SK-N-SH (cell line): ENCODE measurements around the gene PNRC2. TPM values are rescaled to one million over a fixed set of nuclear protein-coding genes. Genes with fewer than 3 reads are reported as not detected.
"Not testable (repeated sequence)": the region's sequence is repeated elsewhere in the genome, so short reads cannot be mapped to it uniquely, and the experiment has no call there.

Experiments
- CTCF ChIA-PET: fragments of 300-600, 350-600 bp; formaldehyde crosslinking; extraction: SDS; loops from one replicate; lab custom pipeline; 2021; lab: Yijun Ruan, JAX
- POLR2A ChIA-PET: fragments of 350-600 bp; sonication (Branson Sonifier 250); formaldehyde crosslinking; extraction: SDS; loops from one replicate; lab custom pipeline; 2020; ENCODE audit warnings: antibody characterized with exemption, inconsistent platforms; lab: Yijun Ruan, JAX
- DNase-seq: peaks from one replicate; pipeline ENCODE4 v3.0.0; 2012
- H2AFZ ChIP-seq: fragments of 200-600 bp; sonication (generic); 2 replicates; pipeline ENCODE4 v1.8.1; 2016; ENCODE audit warnings: antibody characterized with exemption, mild to moderate bottlenecking, low read depth
- H3F3A ChIP-seq: fragments of 200-600 bp; sonication (generic); replicated peaks from 2 replicates; pipeline ENCODE3; 2016; ENCODE audit warnings: antibody characterized with exemption, mild to moderate bottlenecking; ENCODE audit not compliant: insufficient read depth
- H3K27ac ChIP-seq, 2 experiments: fragments of 200-500 bp in 1 of 2; fragments of 200-600 bp in 1 of 2; sonication (Bioruptor generic) in 1 of 2; sonication (generic), shearing (Covaris generic) in 1 of 2; 2 replicates each; pipeline versions ENCODE4 v1.5.1 to v1.6.1; 2014 to 2016; ENCODE audit warnings: low read depth in 2 of 2, inconsistent platforms in 1 of 2, low read length in 1 of 2, mild to moderate bottlenecking in 1 of 2, mixed read lengths in 1 of 2
- H3K27me3 ChIP-seq: fragments of 200-600 bp; sonication (generic), shearing (Covaris generic); 2 replicates; pipeline ENCODE4 v1.6.1; 2016; ENCODE audit warnings: mixed run types; ENCODE audit not compliant: insufficient read depth
- H3K36me3 ChIP-seq, 2 experiments: fragments of 200-500 bp in 1 of 2; fragments of 200-600 bp in 1 of 2; sonication (Bioruptor generic) in 1 of 2; sonication (generic) in 1 of 2; replicated peaks in 1 of 2; 2 replicates each; pipeline versions ENCODE3 to v1.5.1; 2014 to 2016; ENCODE audit warnings: low read length in 1 of 2, mild to moderate bottlenecking in 1 of 2; ENCODE audit not compliant: insufficient read depth in 2 of 2, control insufficient read depth in 1 of 2
- H3K4me1 ChIP-seq, 2 experiments: fragments of 200-500 bp in 1 of 2; fragments of 200-600 bp in 1 of 2; sonication (Bioruptor generic) in 1 of 2; sonication (generic), shearing (Covaris generic) in 1 of 2; 2 replicates each; pipeline versions ENCODE4 v1.5.1 to v1.6.1; 2014 to 2016; ENCODE audit warnings: low read depth in 1 of 2, low read length in 1 of 2, mixed run types in 1 of 2; ENCODE audit not compliant: insufficient read depth in 2 of 2, control insufficient read depth in 1 of 2
- H3K4me2 ChIP-seq: fragments of 200-600 bp; sonication (generic), shearing (Covaris generic); 2 replicates; pipeline ENCODE4 v1.6.1; 2017; ENCODE audit warnings: mixed run types
- H3K4me3 ChIP-seq, 2 experiments: fragments of 200-500 bp in 1 of 2; fragments of 200-600 bp in 1 of 2; sonication (Bioruptor generic) in 1 of 2; sonication (generic), shearing (Covaris generic) in 1 of 2; 2 replicates each; pipeline versions ENCODE4 v1.5.1 to v1.8.1; 2014 to 2016; ENCODE audit warnings: low read depth in 2 of 2, inconsistent platforms in 1 of 2, low read length in 1 of 2, mild to moderate bottlenecking in 1 of 2, mixed read lengths in 1 of 2, moderate library complexity in 1 of 2
- H3K79me2 ChIP-seq: fragments of 200-600 bp; sonication (generic); 2 replicates; pipeline ENCODE4 v1.8.1; 2017; ENCODE audit warnings: mild to moderate bottlenecking; ENCODE audit not compliant: insufficient read depth
- H3K9ac ChIP-seq: fragments of 200-600 bp; sonication (generic); 2 replicates; pipeline ENCODE4 v1.6.1; 2017; ENCODE audit warnings: mixed run types
- H3K9me2 ChIP-seq: fragments of 200-600 bp; sonication (generic); 2 replicates; pipeline ENCODE4 v1.6.1; 2017; ENCODE audit warnings: mixed run types
- H3K9me3 ChIP-seq: fragments of 200-600 bp; sonication (generic); 2 replicates; pipeline ENCODE4 v1.6.1; 2017; ENCODE audit warnings: mixed run types, mild to moderate bottlenecking, moderate library complexity
- H4K20me1 ChIP-seq: fragments of 200-600 bp; sonication (generic); 2 replicates; pipeline ENCODE4 v1.6.1; 2017; ENCODE audit warnings: mild to moderate bottlenecking, mixed run types; ENCODE audit not compliant: insufficient read depth
- CHD2 ChIP-seq: fragments of 150-350 bp; IDR thresholded peaks from 2 replicates; pipeline ENCODE4 v1.6.1; 2018; ENCODE audit warnings: low read length; ENCODE audit not compliant: partially characterized antibody
- EP300 ChIP-seq, 2 experiments: IDR thresholded peaks; 2 replicates each; pipeline versions ENCODE4 v1.4.0 to v1.6.1; 2012; ENCODE audit warnings: borderline replicate concordance in 1 of 2, low read depth in 1 of 2, low read length in 1 of 2
- EZH2phosphoT487 ChIP-seq: fragments of 200-600 bp; sonication (generic); IDR thresholded peaks from 2 replicates; pipeline ENCODE4 v1.6.1; 2017; ENCODE audit warnings: low read depth, mixed run types, mild to moderate bottlenecking, antibody characterized with exemption, moderate library complexity, borderline replicate concordance
- GABPA ChIP-seq: IDR thresholded peaks from 2 replicates; pipeline ENCODE4 v1.4.0; 2012; ENCODE audit warnings: low read depth, mild to moderate bottlenecking
- GATA2 ChIP-seq: sonication (generic); formaldehyde crosslinking; IDR thresholded peaks from 2 replicates; pipeline ENCODE4 v1.5.0; 2020; ENCODE audit warnings: mild to moderate bottlenecking, missing genetic modification reagents
- JUND ChIP-seq: IDR thresholded peaks from 2 replicates; pipeline ENCODE4 v1.4.0; 2012
- MAX ChIP-seq: IDR thresholded peaks from 2 replicates; pipeline ENCODE4 v1.4.0; 2012; ENCODE audit warnings: low read depth
- NFIC ChIP-seq: IDR thresholded peaks from 2 replicates; pipeline ENCODE4 v1.4.0; 2012; ENCODE audit warnings: borderline replicate concordance
- NRF1 ChIP-seq: IDR thresholded peaks from 2 replicates; pipeline ENCODE4 v1.6.1; 2012; ENCODE audit warnings: low read depth, mild to moderate bottlenecking, low read length
- PBX3 ChIP-seq: IDR thresholded peaks from 2 replicates; pipeline ENCODE4; 2012
- POLR2AphosphoS5 ChIP-seq: IDR thresholded peaks from 2 replicates; pipeline ENCODE4 v1.6.1; 2012; ENCODE audit warnings: low read depth, low read length
- RCOR1 ChIP-seq: fragments of 150-350 bp; IDR thresholded peaks from 2 replicates; pipeline ENCODE4 v1.6.1; 2017; ENCODE audit warnings: antibody characterized with exemption, low read length
- REST ChIP-seq: IDR thresholded peaks from 2 replicates; pipeline ENCODE4 v1.6.1; 2012; ENCODE audit warnings: mild to moderate bottlenecking, low read depth, low read length, moderate library complexity
- RXRA ChIP-seq: IDR thresholded peaks from 2 replicates; pipeline ENCODE4 v1.4.0; 2012; ENCODE audit warnings: low read depth, mild to moderate bottlenecking, borderline replicate concordance
- TAF1 ChIP-seq: IDR thresholded peaks from 2 replicates; pipeline ENCODE4 v1.6.1; 2012; ENCODE audit warnings: low read depth, mild to moderate bottlenecking, low read length, moderate library complexity, borderline replicate concordance
- TCF12 ChIP-seq: IDR thresholded peaks from 2 replicates; pipeline ENCODE4 v1.4.0; 2012
- ZBTB33 ChIP-seq: IDR thresholded peaks from 2 replicates; pipeline ENCODE4 v1.4.0; 2012; ENCODE audit warnings: low read depth, borderline replicate concordance
- WGBS: methylation state at CpG from one replicate; pipeline ENCODE4 v1.1.6; 2017; ENCODE audit warnings: low lambda C conversion rate; 5-methylcytosine and 5-hydroxymethylcytosine counted together
- polyA plus RNA-seq, 3 experiments: library from polyadenylated mRNA; depleted of rRNA; stranded (reverse); fragments of >200 nt; gene quantifications; 2 replicates each; pipeline ENCODE4 v1.2.3, GENCODE V29; 2012

The PNRC2 gene
- polyA plus RNA-seq, 1 of the 3 experiments (the other 2 are of a cell fraction), result 43.8 TPM

- Histone ChIP-seq H3K4me3 (no peak overlapping the region), H3K9ac (no peak overlapping the region), H3K9me2 (no peaks in the 10 kb centered on the region), H3F3A (peaks cover 11% of the 10 kb centered on the region), H3K36me3 (no peaks in the 10 kb centered on the region), H3K9me3 (no peaks in the 10 kb centered on the region), H3K27me3 (no peaks in the 10 kb centered on the region), H3K4me2 (peak overlapping the region; percentile 19), H3K79me2 (peaks cover 5% of the 10 kb centered on the region), H2AFZ (peak overlapping the region; percentile 52; the same call in 1 of the 2 replicates), H4K20me1 (no peaks in the 10 kb centered on the region), H3K27ac (peak overlapping the region; percentile 2 to 66; a peak in 3 of 4 replicates), H3K4me1 (peaks cover 4 to 17% of the 10 kb centered on the region in 2 experiments; a peak in 2 of 4 replicates)
- 44% methylated on average over 5 of the region's 5 CpGs for WGBS
- peak; percentile 66 for DNase-seq
- ChIA-PET CTCF (no interaction called here), POLR2A (no interaction called here)
- TF ChIP-seq NRF1, result no peak
- no peak for TF ChIP-seq TAF1
- no peak for TF ChIP-seq JUND
- TF ChIP-seq PBX3, result 0 out of 2 replicates have a peak, but pooled peaks have one; percentile 14
- TF ChIP-seq EZH2phosphoT487, result no peak
- TF ChIP-seq CHD2, result peak; percentile 72
- peak; percentile 34; the same call in 1 of the 2 replicates for TF ChIP-seq TCF12
- no peak for TF ChIP-seq REST
- peak; percentile 38; the same call in 1 of the 2 replicates for TF ChIP-seq GATA2 (CRISPR knock-in tag)
- TF ChIP-seq NFIC, result peak; percentile 87
- no peak for TF ChIP-seq MAX
- TF ChIP-seq GABPA, result no peak
- TF ChIP-seq ZBTB33, result no peak
- TF ChIP-seq RCOR1, result peak; percentile 99
- peak; percentile 23 to 31; a peak in 1 of 4 replicates for TF ChIP-seq EP300 (IDR thresholded peaks at IDR 0.05; ENCODE audit: borderline replicate concordance in 1 of 2, low read depth in 1 of 2, low read length in 1 of 2)
- no peak for TF ChIP-seq RXRA
- TF ChIP-seq POLR2AphosphoS5, result peak; percentile 52; the same call in 1 of the 2 replicates
Observed at GRCh38 chr1:23984417-23985186, 25.0 kb downstream of the PNRC2 start.

- H2AFZ ChIP-seq, H3K4me2 ChIP-seq, H3K9me3 ChIP-seq, H3K79me2 ChIP-seq, H3K27ac ChIP-seq, H4K20me1 ChIP-seq, H3K9ac ChIP-seq, DNase-seq, H3K9me2 ChIP-seq, H3K27me3 ChIP-seq, CTCF ChIA-PET, H3K36me3 ChIP-seq, H3K4me3 ChIP-seq, POLR2A ChIA-PET: not testable (repeated sequence)
- Histone ChIP-seq H3K4me1 (peaks cover 0 to 11% of the 10 kb centered on the region in 2 experiments; a peak in 1 of 4 replicates), H3F3A (peaks cover 11% of the 10 kb centered on the region)
- 91% methylated on average over 12 of the region's 23 CpGs for WGBS
Observed at GRCh38 chr1:23987038-23987437, 27.4 kb downstream of the PNRC2 start.
